Fibroblast of skin of right biceps (primary cell): ENCODE measurements around the gene DEPP1.

Experiments used
- DNase-seq: peaks from one replicate; pipeline ENCODE4 v3.0.0-alpha.2; 2013

Gene DEPP1

GRCh38 chr10:44931621-44932516, 46.7 kb downstream of the DEPP1 start:
- DNase-seq, result no peak

GRCh38 chr10:44930904-44931620, 47.5 kb downstream of the DEPP1 start:
- no peak for DNase-seq

DNA sequence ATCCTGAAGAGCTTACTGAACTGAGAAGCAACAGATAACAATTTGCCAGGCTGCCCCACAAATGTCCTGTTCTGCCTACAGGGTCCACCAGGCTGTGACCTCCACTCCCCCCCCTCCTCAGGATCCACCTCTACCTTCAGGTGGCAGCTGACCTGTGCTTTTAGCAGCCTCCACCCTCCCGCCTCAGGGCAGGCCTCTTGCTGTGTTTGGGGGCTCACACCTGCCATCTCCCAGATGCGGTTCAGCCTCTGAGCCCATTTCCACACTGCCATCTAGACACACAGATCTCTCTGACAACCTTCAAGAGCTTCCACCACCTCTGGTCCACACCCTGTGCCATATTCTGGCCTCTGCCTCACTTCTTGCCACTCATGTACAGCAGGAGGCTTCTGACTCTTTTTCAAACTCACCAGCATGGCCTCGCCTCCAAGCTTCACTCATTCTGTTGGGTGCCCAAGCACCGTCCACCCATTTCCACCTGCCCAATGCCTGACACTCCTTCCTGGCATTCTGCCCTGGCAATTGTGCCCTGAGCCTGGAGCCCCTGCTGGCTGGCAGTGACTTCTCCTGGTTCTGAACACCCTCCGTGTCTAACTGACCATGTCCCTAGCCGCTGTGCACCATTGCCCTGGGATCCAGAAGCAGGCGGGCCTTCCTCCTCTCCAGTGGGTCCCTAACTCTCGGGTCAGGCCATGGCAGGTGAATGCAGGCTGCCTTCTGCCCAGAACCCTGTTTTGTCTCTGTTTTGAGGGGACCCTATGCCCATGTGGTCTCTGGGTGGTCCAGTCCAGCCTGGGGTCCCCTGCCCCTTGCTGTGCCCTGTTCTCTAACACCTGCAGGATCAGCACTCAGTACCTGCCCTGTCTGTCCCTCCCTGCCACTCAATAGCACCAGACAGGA, 49.0 kb downstream of the DEPP1 start:
- DNase-seq, result no peak

GRCh38 chr10:44928462-44928861, 50.1 kb downstream of the DEPP1 start:
- no peak for DNase-seq

- no peak for DNase-seq
Measured at GRCh38 chr10:44927352-44927751, 51.3 kb downstream of the DEPP1 start.

GRCh38 chr10:44926751-44927351, 51.8 kb downstream of the DEPP1 start:
- no peak for DNase-seq
